HG02938 (cell line): ENCODE results near the gene USP31.
"Not testable (repeated sequence)": the region's sequence is repeated elsewhere in the genome, so short reads cannot be mapped to it uniquely, and the experiment has no call there.

Source experiments
- ATAC-seq: cut with Tn5 transposase; IDR thresholded peaks from one replicate; pipeline ENCODE4 v1.9.1; 2021; ENCODE audit warnings: mild to moderate bottlenecking, moderate library complexity; ENCODE audit not compliant: unreplicated experiment

The USP31 gene

DNA sequence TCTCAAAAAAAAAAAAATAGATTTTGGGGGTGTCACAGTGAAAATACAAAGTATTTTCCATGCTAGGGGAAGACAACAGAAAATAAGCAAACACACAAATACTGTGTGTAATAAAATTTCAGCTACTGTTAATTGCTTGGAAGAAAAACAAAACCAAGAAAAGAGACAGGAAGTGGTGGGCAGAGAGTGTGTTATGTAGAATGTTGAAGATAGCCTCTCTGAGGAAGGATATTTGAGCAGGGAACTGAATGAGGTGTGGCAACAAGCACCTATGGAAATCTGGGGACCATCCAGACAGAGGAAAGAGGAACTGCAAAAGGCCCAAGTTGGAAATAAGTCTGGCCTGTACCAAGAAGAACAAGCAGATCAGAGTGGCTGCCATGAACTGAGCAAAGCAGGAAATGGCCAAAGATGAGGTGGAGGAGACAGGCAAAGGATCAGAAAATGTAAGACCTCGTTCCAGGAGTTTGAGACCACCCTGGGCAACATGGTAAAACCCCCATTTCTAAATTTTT, 7.8 kb upstream of the USP31 start:
- no peak for ATAC-seq

DNA sequence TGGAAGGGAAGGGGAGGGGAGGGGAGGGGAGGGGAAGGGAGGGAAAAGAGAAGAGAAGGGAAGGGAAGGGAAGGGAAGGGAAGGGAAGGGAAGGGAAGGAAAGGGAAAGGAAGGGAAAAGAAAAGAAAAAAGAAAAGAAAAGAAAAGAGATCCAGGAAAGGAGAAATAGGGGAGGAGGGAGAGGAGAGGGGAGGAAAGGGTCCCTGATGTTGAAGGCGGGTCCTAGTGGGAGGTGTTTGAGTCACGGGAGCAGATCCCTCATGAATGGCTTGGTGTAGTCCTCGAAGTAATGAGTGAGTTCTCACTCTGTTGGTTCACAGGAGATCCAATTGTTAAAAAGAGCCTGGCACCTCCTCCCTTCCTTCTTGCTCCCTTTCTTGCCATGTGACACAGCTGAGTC, 6.9 kb upstream of the USP31 start:
- ATAC-seq = no peak

- no peak for ATAC-seq
These were observed 6.3 kb upstream of the USP31 start for GRCh38 chr16:23155445-23156049.

GRCh38 chr16:23152386-23153178, 3.3 kb upstream of the USP31 start:
- no peak for ATAC-seq

DNA sequence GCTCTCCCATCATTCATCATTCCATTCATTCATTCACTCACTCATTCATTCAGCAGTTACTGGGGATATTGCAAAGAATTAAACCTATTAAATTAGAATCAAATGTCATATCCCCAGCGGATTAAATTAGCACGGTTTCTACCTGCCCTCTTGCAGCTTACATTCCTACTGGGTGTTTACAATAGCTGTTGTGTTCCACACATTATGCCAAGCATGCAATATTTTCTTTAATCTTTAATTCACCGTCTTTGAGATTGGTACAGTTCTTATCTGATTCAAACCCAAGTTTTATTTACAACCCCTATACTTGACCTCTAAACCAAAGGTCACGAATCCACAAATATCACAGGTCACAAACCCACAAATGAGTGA, 727 bp upstream of the USP31 start:
- ATAC-seq = no peak

- ATAC-seq = peak; percentile 33
These were observed 562 bp downstream of the USP31 start for GRCh38 chr16:23148513-23149266.

DNA sequence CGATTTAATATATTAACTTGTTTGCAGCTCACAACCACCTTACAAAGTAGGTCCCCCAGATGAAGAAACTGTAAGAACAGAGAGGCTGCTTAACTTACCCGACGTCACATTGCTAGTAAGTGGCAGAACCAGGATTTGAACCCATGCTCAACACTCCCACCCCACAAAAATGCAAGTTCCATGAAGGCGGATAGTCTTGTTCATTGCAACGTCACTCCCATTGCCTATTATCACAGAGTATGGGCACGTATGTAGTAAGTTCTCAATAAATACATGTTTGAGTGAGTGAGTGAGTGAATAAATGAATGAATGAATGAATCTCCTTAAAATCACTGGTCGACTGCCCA, 1.1 kb downstream of the USP31 start:
- no peak for ATAC-seq

- ATAC-seq = no peak
These were observed 1.6 kb downstream of the USP31 start for GRCh38 chr16:23147666-23148065.

DNA sequence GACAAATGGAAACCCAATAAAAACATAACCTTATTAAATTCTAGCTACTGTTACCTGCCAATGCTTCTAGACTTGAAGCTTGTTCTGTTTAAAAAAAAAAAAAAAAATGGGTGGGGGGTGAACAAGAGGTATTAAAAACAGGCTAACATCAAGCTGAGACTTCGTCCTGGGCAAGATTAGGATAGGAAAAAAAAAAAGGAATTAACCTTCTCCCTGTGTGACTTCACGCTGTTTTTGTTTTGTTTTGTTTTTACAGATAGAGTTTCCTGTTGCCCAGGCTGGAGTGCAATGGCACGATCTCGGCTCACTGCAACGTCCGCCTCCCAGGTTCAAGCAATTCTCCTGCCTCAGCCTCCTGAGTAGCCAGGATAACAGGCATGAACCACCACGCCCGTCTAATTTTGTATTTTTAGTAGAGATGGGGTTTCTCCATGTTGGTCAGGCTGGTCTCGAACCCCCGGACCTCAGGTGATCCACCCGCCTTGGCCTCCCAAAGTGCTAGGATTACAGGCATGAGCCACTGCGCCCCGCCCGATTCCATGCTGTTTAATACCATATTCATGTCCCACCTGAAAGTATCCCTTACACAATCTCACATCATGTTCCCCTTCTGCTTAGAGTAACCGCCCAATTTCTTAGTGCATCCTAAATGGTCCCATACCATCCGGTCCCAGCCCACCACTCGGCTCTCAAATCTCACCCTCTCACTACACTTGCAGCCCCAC, 2.2 kb downstream of the USP31 start:
- ATAC-seq = no peak

GRCh38 chr16:23145608-23146007, 3.6 kb downstream of the USP31 start:
- no peak for ATAC-seq

DNA sequence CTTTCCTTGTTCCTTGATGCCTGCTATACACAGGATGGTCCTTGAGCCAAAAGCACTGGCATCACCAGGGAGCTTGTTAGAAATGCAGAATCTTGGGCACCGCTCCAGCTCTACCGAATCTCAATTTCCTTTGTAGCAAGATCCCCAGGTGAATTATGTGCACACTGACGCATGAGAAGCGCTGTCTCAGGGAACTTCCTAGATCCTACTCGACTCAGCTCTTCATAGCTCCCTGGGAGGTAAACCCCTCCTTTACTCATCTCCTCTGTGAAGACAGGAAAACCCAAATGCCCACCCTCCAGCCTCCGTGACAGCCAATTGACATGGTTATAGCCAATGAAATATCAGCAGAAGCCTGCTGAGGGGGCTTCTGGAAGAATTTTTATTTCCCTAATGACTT, 4.1 kb downstream of the USP31 start:
- ATAC-seq = no peak

DNA sequence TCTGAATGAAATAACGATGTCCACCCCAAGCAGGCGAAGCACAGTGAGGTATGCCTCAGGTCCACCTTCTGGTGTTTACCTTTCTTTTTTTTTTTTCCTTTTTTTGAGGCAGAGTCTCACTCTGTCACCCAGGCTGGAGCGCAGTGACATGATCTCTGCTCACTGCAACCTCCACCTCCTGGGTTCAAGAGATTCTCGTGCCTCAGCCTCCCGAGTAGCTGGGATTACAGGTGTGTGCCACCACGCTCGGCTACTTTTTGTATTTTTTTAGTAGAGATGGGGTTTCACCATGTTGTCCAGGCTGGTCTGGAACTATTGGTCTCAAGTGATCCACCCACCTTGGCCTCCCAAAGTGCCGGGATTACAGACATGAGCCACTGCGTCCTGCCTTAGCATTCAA, 4.9 kb downstream of the USP31 start:
- not testable (repeated sequence) for ATAC-seq

GRCh38 chr16:23143391-23143790, 5.9 kb downstream of the USP31 start:
- no peak for ATAC-seq

DNA sequence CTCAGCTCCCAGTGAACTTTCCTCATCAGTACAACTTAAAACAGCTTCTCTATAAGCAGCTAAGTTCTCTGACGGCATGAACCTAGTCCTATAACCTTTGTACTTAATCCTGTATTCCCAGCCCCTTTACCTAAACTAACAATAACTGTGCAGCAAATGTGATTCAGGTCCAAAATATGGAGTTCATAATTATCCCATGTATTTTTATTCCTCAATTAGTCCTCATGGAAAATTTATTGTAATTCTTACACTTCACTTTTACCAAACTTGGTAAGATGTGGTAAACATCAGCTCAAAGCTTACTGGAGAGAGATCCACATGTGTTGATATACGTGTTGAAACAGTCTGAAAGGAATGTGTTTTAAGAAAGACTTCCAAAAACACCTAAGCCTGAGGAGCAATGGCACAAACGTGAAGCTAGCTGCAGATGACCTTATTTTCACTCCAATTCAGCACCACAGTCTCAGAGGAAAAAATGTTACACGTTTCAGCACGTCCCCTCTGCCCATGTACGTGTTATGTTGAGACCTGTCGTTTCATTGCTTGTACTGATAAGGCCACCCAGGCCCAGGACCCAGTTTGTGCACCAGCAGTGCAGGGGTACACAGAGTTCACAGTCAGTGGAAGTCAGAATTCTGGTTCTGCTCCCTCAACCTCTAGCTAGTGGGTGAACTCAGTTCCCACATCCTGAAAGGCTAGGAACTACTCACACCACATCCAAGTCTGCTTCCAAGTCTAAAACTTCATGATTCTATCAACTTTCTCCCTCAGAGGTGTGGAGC, 7.1 kb downstream of the USP31 start:
- ATAC-seq = no peak

DNA sequence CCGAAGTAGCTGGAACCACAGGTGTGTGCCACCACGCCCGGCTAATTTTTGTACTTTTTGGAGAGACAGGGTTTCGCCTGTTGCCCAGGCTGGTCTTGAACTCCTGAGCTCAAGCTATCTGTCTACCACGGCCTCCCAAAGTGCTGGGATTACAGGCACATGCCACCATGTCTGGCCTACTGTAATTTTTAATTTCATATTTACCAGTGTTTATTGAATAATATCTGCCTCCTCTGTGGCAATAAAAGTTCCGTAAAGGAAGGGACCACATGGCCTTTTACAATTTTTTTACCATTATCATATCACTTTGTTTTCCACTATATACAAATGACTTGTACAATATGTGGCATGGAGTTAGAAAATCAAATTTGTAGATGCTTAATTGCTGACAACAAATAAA, 7.8 kb downstream of the USP31 start:
- ATAC-seq = no peak

DNA sequence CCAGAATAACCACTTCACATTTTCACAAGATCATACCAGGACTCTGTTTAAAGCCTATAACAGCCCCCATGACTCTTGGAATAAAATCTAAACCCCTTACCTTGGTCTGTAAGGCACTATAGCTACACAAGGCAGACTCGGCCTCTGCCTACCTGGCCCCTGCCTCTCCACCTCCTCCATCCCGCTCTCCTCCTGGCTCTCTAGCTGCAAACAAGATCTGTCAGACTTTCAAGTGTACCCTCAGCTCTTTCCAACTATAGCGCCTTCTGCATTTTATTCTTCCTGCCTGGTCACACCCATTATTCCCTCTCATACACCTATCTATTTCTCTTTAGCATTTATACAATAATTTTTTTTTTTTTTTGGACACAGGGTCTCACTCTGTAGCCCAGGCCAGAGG, 8.2 kb downstream of the USP31 start:
- ATAC-seq = no peak

DNA sequence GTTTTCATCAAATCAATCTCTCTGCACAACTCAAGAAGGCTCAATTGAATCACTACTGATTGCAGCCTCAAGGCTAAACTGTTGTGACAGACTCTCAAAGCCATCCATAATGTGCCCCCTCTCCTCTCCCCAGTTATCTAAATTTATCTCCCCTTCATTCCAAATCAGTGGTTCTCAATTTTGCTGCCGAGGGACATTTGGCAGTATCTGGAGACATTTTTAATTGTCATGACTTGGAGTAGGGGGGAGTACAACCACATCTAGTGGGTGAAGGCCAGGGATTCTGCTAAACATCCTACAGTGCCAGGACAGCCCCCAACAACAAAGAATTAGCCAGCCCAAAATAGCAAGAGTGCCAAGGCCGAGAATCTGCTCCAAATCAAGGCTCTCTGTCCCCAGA, 9.1 kb downstream of the USP31 start:
- ATAC-seq = no peak

- ATAC-seq = no peak
These were observed 11.4 kb downstream of the USP31 start for GRCh38 chr16:23137818-23138217.

- no peak for ATAC-seq
These were observed 12.0 kb downstream of the USP31 start for GRCh38 chr16:23137256-23137655.

GRCh38 chr16:23134274-23134673, 15.0 kb downstream of the USP31 start:
- ATAC-seq = no peak
